Measurements from ENCODE around the gene GLIS2. TPM values are rescaled to one million over a fixed set of nuclear protein-coding genes. Genes with fewer than 3 reads are reported as not detected.

The GLIS2 gene
- total and polyA plus RNA-seq, 7 experiments from 2014 or later: 0.53 TPM; not detected in 6

DNA sequence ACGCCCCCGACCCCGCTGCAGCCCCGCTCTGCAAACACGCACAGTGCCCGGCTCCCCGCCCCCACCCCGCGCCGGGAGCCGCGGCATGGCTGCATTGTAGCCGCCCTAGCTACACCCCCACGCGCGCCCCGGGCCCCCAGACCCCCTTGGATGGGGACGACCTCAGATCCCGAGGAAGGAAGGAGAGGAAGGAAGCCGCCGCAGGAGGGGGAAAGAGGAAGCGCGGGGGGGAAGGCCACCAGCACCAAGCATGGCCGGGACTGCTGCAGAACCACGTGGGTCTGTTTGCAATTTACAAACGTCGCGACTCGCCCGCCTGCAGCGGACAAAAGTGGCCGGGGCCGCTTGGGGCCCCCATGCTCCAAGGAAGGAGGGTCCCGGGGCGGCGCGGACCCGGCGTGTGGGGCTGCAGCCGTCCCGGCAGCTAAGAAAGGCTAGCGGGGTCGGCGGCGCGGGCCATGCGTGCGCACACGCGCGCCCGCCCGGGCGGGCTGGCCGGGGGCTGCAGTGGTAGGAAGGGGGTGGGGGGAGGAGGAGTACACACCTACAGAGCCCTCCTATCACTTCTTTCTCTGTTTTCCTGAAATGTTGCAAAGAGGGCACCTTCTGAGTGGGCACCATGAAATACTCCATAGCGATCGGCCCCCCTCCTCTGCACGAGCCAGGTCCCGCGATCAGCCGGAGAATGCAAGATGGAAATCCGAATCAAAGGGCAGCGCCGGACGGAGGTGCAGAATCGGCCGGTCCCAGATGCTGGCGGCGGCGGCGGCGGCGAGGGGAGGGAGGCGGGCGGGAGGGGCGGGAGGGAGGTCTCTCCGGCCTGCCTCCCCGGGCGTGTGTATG lies 43.5 kb upstream of the GLIS2 start:
- intact Hi-C loops (cut with micrococcal nuclease): loop anchor here in 1 of 2 donors (5.0 to 10.0 kb wide), 2 partner anchors 265 to 462 kb away; partner anchors contain the start of genes ANKS3, CDIP1 and DNAAF8
- H3K27me3 Mint-ChIP-seq: no peaks in the 10 kb centered on the region

DNA sequence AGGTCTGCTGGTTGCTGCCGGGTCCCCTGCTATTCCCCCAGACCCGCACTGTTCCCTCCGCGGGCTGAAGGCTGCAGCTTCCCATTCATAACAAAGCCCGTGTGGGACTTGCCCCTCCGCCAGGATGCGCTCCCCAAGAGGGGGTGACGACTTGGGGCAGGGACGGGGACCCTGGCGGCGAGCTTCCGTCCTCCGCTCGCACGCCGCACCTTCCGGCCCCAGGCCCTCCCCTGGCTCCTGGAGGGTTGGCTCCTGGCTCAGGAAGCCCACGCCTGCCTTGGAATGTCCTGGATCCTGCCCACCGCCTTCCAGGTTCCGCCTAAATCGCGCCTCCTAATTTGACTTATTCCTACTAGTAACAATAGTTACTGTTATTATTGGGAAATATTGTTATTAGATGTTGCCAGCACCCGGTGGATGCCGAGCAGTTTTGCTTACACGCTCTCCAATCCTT lies 42.0 kb upstream of the GLIS2 start:
- ATAC-seq: peak; percentile 16
- H3K27me3 Mint-ChIP-seq: no peaks in the 10 kb centered on the region

More for the DNA sequence above, 43.5 kb upstream of the GLIS2 start:
- Histone ChIP-seq H3K4me1 (ENCODE audit: control insufficient read depth in 2 of 2, insufficient read depth in 2 of 2, low read length in 2 of 2) (peaks cover 5 to 13% of the 10 kb centered on the region in 2 donors), H3K9me3 (ENCODE audit: control insufficient read depth in 2 of 3, low read length in 3 of 3) (no peaks in the 10 kb centered on the region), H3K27me3 (ENCODE audit: control insufficient read depth in 2 of 2, insufficient read depth in 2 of 2, low read length in 2 of 2) (no peaks in the 10 kb centered on the region), H3K36me3 (ENCODE audit: control insufficient read depth in 2 of 3, insufficient read depth in 3 of 3, low read length in 3 of 3) (peaks cover 0 to 5% (median 0%) of the 10 kb centered on the region in 3 experiments), H3K27ac (ENCODE audit: low read depth, low read length) (peak overlapping the region; percentile 59), H3K4me3 (ENCODE audit: low read length) (peak overlapping the region; percentile 99)
- peaks cover 0 to 7% (median 0%) of the 10 kb centered on the region in 11 donors for H3K9me3 Mint-ChIP-seq
- peak overlapping the region; percentile 88 to 99 (median 94) for H3K4me3 Mint-ChIP-seq
- H3K27ac Mint-ChIP-seq: peak overlapping the region; percentile 83 to 98 (median 97)
- peaks cover 7 to 22% (median 14%) of the 10 kb centered on the region in 7 donors for H3K4me1 Mint-ChIP-seq
- ChIA-PET CTCF (interaction anchor here (0.9 to 5.6 kb wide), 3 partner anchors 18 to 87 kb away, joined by 3 to 39 read pairs (median 3); no protein-coding TSS in a partner anchor), POLR2A (interaction anchor here (0.6 to 3.9 kb wide), 19 partner anchors 8 to 394 kb away, joined by 3 to 65 read pairs (median 5); partner anchors contain the start of genes CDIP1 and PAM16)
- DNase-seq (peak in 7 of 9 donors; percentile 41 to 62 (median 57)), ATAC-seq (peak; percentile 36)
- peaks cover 0 to 5% (median 0%) of the 10 kb centered on the region in 5 donors for H3K36me3 Mint-ChIP-seq

DNA sequence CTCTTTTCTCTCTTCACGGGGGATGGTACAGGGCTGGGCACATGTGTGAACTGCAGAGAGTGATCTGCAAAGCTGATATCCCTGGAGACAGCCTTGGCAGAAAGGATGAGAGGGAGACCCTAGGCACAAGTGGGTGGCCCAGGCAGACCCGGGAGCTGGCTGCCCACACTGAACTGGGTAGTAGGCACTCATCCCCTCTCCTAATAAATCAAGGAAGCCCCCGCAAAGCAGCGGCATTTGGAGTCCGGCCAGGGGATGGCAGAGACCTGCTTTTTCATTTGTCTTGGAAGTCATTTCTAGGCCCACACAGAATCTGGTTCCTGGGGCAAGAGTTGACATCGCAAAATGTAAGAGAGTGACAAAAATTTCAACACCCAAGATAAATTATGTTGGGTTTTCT lies 40.0 kb upstream of the GLIS2 start:
- H3K36me3 Mint-ChIP-seq: peaks cover 0 to 8% (median 0%) of the 10 kb centered on the region in 5 donors
- ChIA-PET POLR2A (no interaction called here), CTCF (interaction anchor here (1.1 kb wide), 1 partner anchor 51 kb away, joined by 3 read pairs; no protein-coding TSS in a partner anchor)
- H3K4me3 ChIP-seq (ENCODE audit: low read length): no peak overlapping the region
- DNase-seq (no peak), ATAC-seq (no peak)
- H3K27ac ChIP-seq (ENCODE audit: low read depth, low read length): no peak overlapping the region
- H3K9me3 Mint-ChIP-seq: peaks cover 0 to 7% (median 1%) of the 10 kb centered on the region in 11 donors
- peaks cover 4 to 6% of the 10 kb centered on the region in 2 donors for H3K4me1 ChIP-seq (ENCODE audit: control insufficient read depth in 2 of 2, insufficient read depth in 2 of 2, low read length in 2 of 2)
- peak overlapping the region in 1 of 10 donors; percentile 33 for H3K4me3 Mint-ChIP-seq
- H3K9me3 ChIP-seq (ENCODE audit: control insufficient read depth in 2 of 3, low read length in 3 of 3): no peaks in the 10 kb centered on the region
- intact Hi-C loops (cut with micrococcal nuclease): loop anchor here in 1 of 2 donors (10.0 kb wide), 1 partner anchor 459 kb away; the partner anchor contains the start of genes ANKS3 and DNAAF8
- H3K27ac Mint-ChIP-seq: peak overlapping the region in 3 of 9 donors; percentile 4 to 38 (median 21)
- peaks cover 0 to 12% (median 6%) of the 10 kb centered on the region in 7 donors for H3K4me1 Mint-ChIP-seq
- H3K27me3 Mint-ChIP-seq: no peaks in the 10 kb centered on the region
- no peaks in the 10 kb centered on the region for H3K27me3 ChIP-seq (ENCODE audit: control insufficient read depth in 2 of 2, insufficient read depth in 2 of 2, low read length in 2 of 2)
- H3K36me3 ChIP-seq (ENCODE audit: control insufficient read depth in 2 of 3, insufficient read depth in 3 of 3, low read length in 3 of 3): peaks cover 0 to 5% (median 0%) of the 10 kb centered on the region in 3 experiments

More for the DNA sequence above, 42.0 kb upstream of the GLIS2 start:
- no peaks in the 10 kb centered on the region for H3K27me3 ChIP-seq (ENCODE audit: control insufficient read depth in 2 of 2, insufficient read depth in 2 of 2, low read length in 2 of 2)
- DNase-seq: peak in 5 of 9 donors; percentile 35 to 53 (median 46)
- Mint-ChIP-seq H3K36me3 (peaks cover 0 to 5% (median 0%) of the 10 kb centered on the region in 5 donors), H3K27ac (peak overlapping the region; percentile 34 to 98 (median 86)), H3K4me3 (peak overlapping the region; percentile 86 to 97 (median 90)), H3K4me1 (peaks cover 0 to 18% (median 9%) of the 10 kb centered on the region in 7 donors), H3K9me3 (peaks cover 0 to 7% (median 0%) of the 10 kb centered on the region in 11 donors)
- POLR2A ChIA-PET: interaction anchor here (0.6 to 3.9 kb wide), 14 partner anchors 10 to 350 kb away, joined by 3 to 65 read pairs (median 4); partner anchors contain the start of gene HMOX2
- peaks cover 5 to 13% of the 10 kb centered on the region in 2 donors for H3K4me1 ChIP-seq (ENCODE audit: control insufficient read depth in 2 of 2, insufficient read depth in 2 of 2, low read length in 2 of 2)
- no peaks in the 10 kb centered on the region for H3K9me3 ChIP-seq (ENCODE audit: control insufficient read depth in 2 of 3, low read length in 3 of 3)
- intact Hi-C loops (cut with micrococcal nuclease): loop anchor here (1.0 to 10.0 kb wide), 4 partner anchors 33 to 461 kb away; partner anchors contain the start of genes ANKS3 (in 1 of the 2), CDIP1 (in 1 of the 2) and DNAAF8 (in 1 of the 2)
- peak overlapping the region; percentile 65 for H3K4me3 ChIP-seq (ENCODE audit: low read length)
- CTCF ChIA-PET: interaction anchor here (1.1 to 5.6 kb wide), 3 partner anchors 20 to 57 kb away, joined by 3 to 39 read pairs (median 3); no protein-coding TSS in a partner anchor
- peaks cover 0 to 5% (median 0%) of the 10 kb centered on the region in 3 experiments for H3K36me3 ChIP-seq (ENCODE audit: control insufficient read depth in 2 of 3, insufficient read depth in 3 of 3, low read length in 3 of 3)
- peak overlapping the region; percentile 75 for H3K27ac ChIP-seq (ENCODE audit: low read depth, low read length)

DNA sequence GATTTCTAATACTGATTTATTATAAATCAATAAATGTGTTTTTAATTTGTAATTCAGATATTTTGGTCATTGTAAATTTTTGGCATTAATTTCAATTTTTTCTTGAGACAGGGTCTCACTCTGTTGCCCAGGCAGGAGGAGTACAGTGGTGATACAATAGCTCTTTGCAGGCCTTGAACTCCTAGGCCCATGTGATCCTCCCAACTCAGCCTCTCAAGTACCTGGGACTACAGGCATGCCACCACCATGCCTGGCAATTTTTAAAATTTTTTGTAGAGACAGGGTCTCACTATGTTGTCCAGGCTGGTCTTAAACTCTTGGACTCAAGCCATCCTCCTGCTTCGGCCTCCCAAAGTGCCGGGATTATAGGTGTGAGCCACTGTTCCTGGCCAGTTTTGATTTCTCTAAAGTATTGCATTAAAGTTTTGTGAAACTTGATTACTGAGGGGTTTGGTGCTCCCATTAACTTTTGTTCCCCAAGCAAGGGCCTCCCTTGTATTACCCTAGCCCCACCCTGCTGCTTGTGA lies 37.8 kb upstream of the GLIS2 start:
- CTCF ChIA-PET: no interaction called here
- Histone ChIP-seq H3K9me3 (ENCODE audit: control insufficient read depth in 2 of 3, low read length in 3 of 3) (no peaks in the 10 kb centered on the region), H3K4me1 (ENCODE audit: control insufficient read depth in 2 of 2, insufficient read depth in 2 of 2, low read length in 2 of 2) (no peaks in the 10 kb centered on the region), H3K36me3 (ENCODE audit: control insufficient read depth in 2 of 3, insufficient read depth in 3 of 3, low read length in 3 of 3) (no peaks in the 10 kb centered on the region), H3K27ac (ENCODE audit: low read depth, low read length) (no peak overlapping the region), H3K4me3 (ENCODE audit: low read length) (no peak overlapping the region), H3K27me3 (ENCODE audit: control insufficient read depth in 2 of 2, insufficient read depth in 2 of 2, low read length in 2 of 2) (no peaks in the 10 kb centered on the region)
- DNase-seq (no peak), ATAC-seq (no peak)
- peaks cover 0 to 4% (median 0%) of the 10 kb centered on the region in 5 donors for H3K36me3 Mint-ChIP-seq
- intact Hi-C loops (cut with micrococcal nuclease): loop anchor here in 1 of 2 donors (10.0 kb wide), 1 partner anchor 457 kb away; the partner anchor contains the start of genes ANKS3 and DNAAF8
- POLR2A ChIA-PET: interaction anchor here (1.1 to 1.2 kb wide), 2 partner anchors 28 to 29 kb away, joined by 3 to 4 read pairs; no protein-coding TSS in a partner anchor
- peaks cover 0 to 3% (median 0%) of the 10 kb centered on the region in 11 donors for H3K9me3 Mint-ChIP-seq
- H3K4me1 Mint-ChIP-seq: peaks cover 0 to 9% (median 4%) of the 10 kb centered on the region in 7 donors
- peak overlapping the region in 1 of 9 donors; percentile 36 for H3K27ac Mint-ChIP-seq
- H3K27me3 Mint-ChIP-seq: peaks cover 0 to 2% (median 0%) of the 10 kb centered on the region in 5 donors
- no peak overlapping the region for H3K4me3 Mint-ChIP-seq

DNA sequence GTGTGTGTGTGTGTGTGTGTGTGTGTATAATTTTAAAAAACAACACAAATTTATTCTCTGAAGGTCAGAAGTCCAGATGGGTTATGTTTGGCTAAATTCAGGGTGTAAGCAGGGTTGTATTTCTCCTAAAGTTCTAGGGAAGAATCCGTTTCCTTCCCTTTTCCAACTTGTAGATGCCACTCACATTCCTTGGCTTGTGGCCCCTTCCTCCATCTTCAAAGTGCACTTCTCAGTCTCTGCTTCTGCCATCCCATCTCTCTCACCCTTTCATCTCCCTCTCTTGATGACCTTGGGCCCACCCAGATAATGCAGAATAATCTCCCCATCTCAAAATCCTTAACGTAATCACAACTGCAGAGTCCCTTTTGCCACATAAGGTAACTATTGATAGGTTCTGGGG lies 35.2 kb upstream of the GLIS2 start:
- H3K4me1 Mint-ChIP-seq: peaks cover 0 to 4% (median 0%) of the 10 kb centered on the region in 7 donors
- Histone ChIP-seq H3K4me3 (ENCODE audit: low read length) (no peak overlapping the region), H3K36me3 (ENCODE audit: control insufficient read depth in 2 of 3, insufficient read depth in 3 of 3, low read length in 3 of 3) (no peaks in the 10 kb centered on the region), H3K9me3 (ENCODE audit: control insufficient read depth in 2 of 3, low read length in 3 of 3) (no peaks in the 10 kb centered on the region), H3K27ac (ENCODE audit: low read depth, low read length) (no peak overlapping the region), H3K4me1 (ENCODE audit: control insufficient read depth in 2 of 2, insufficient read depth in 2 of 2, low read length in 2 of 2) (no peaks in the 10 kb centered on the region), H3K27me3 (ENCODE audit: control insufficient read depth in 2 of 2, insufficient read depth in 2 of 2, low read length in 2 of 2) (no peaks in the 10 kb centered on the region)
- ChIA-PET POLR2A (no interaction called here), CTCF (no interaction called here)
- no peak overlapping the region for H3K27ac Mint-ChIP-seq
- H3K27me3 Mint-ChIP-seq: peaks cover 5 to 20% (median 11%) of the 10 kb centered on the region in 5 donors
- H3K36me3 Mint-ChIP-seq: peaks cover 0 to 4% (median 0%) of the 10 kb centered on the region in 5 donors
- DNase-seq: no peak
- H3K4me3 Mint-ChIP-seq: no peak overlapping the region
- ATAC-seq: no peak
- intact Hi-C loops (cut with micrococcal nuclease): no loop called here
- H3K9me3 Mint-ChIP-seq: peaks cover 0 to 3% (median 0%) of the 10 kb centered on the region in 11 donors

DNA sequence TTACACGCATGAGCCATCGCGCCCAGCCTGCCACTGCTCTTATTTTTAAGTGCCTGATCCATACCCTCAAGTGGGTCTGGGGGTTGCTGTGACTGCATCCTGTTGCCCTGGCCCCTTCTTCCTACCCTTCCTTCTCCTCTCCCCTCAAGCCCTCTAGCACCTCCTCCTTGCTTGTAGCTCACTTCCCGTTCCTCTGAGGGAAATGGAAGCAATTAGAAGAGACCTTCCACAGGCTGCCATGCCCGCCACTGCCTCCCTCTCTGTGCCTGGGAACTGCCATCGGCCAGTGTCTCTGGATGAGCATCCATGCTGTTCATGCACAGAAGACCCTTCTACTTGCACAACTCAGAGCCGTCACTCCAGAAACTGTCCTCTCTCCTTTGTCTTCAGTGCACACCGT lies 32.4 kb upstream of the GLIS2 start:
- ChIA-PET POLR2A (interaction anchor here (0.9 kb wide), 1 partner anchor 8 kb away, joined by 3 read pairs; no protein-coding TSS in a partner anchor), CTCF (interaction anchor here (0.6 to 0.9 kb wide), 3 partner anchors 43 to 53 kb away, joined by 3 to 7 read pairs (median 4); no protein-coding TSS in a partner anchor)
- peaks cover 4% of the 10 kb centered on the region in 2 donors for H3K4me1 ChIP-seq (ENCODE audit: control insufficient read depth in 2 of 2, insufficient read depth in 2 of 2, low read length in 2 of 2)
- no peak for ATAC-seq
- H3K27me3 Mint-ChIP-seq: peaks cover 5 to 20% (median 11%) of the 10 kb centered on the region in 5 donors
- H3K4me3 ChIP-seq (ENCODE audit: low read length): no peak overlapping the region
- intact Hi-C loops (cut with micrococcal nuclease): no loop called here
- H3K36me3 Mint-ChIP-seq: peaks cover 0 to 4% (median 0%) of the 10 kb centered on the region in 5 donors
- no peaks in the 10 kb centered on the region for H3K27me3 ChIP-seq (ENCODE audit: control insufficient read depth in 2 of 2, insufficient read depth in 2 of 2, low read length in 2 of 2)
- H3K9me3 Mint-ChIP-seq: peaks cover 0 to 3% (median 0%) of the 10 kb centered on the region in 11 donors
- H3K4me3 Mint-ChIP-seq: no peak overlapping the region
- no peaks in the 10 kb centered on the region for H3K36me3 ChIP-seq (ENCODE audit: control insufficient read depth in 2 of 3, insufficient read depth in 3 of 3, low read length in 3 of 3)
- peak overlapping the region in 1 of 9 donors; percentile 60 for H3K27ac Mint-ChIP-seq
- peaks cover 4 to 9% (median 5%) of the 10 kb centered on the region in 7 donors for H3K4me1 Mint-ChIP-seq
- no peak for DNase-seq
- H3K9me3 ChIP-seq (ENCODE audit: control insufficient read depth in 2 of 3, low read length in 3 of 3): no peaks in the 10 kb centered on the region
- no peak overlapping the region for H3K27ac ChIP-seq (ENCODE audit: low read depth, low read length)

Measured in naive thymus-derived CD4-positive, alpha-beta T cell (primary cell).